Trophoblast cell (in vitro differentiated cells and primary cell): Measurements from ENCODE around the gene MALAT1.

ENCODE experiments used
- DNase-seq, 2 donors: peaks; one replicate each; pipeline ENCODE4 v3.0.0-alpha.2; 2016
- H2AFZ ChIP-seq: 2 replicates; pipeline ENCODE4 v1.6.1; 2013; ENCODE audit warnings: low read length, moderate library complexity, mild to moderate bottlenecking; ENCODE audit not compliant: insufficient read depth, poor library complexity
- H2AK5ac ChIP-seq: 2 replicates; pipeline ENCODE4 v1.6.1; 2013; ENCODE audit warnings: mild to moderate bottlenecking, low read length
- H2BK120ac ChIP-seq: 2 replicates; pipeline ENCODE4 v1.6.1; 2013; ENCODE audit warnings: low read length, mild to moderate bottlenecking, moderate library complexity; ENCODE audit not compliant: insufficient read depth, poor library complexity
- H2BK12ac ChIP-seq: 2 replicates; pipeline ENCODE4 v1.6.1; 2013; ENCODE audit warnings: mild to moderate bottlenecking, low read length, moderate library complexity
- H2BK5ac ChIP-seq: 2 replicates; pipeline ENCODE4 v1.6.1; 2013; ENCODE audit warnings: low read length, low read depth, moderate library complexity, mild to moderate bottlenecking; ENCODE audit not compliant: poor library complexity
- H3K14ac ChIP-seq: 2 replicates; pipeline ENCODE4 v1.6.1; 2013; ENCODE audit warnings: mild to moderate bottlenecking, low read length
- H3K18ac ChIP-seq: 2 replicates; pipeline ENCODE4 v1.6.1; 2013; ENCODE audit warnings: mild to moderate bottlenecking, low read length
- H3K23ac ChIP-seq: 2 replicates; pipeline ENCODE4 v1.6.1; 2013; ENCODE audit warnings: low read length
- H3K27ac ChIP-seq: 2 replicates; pipeline ENCODE4 v1.5.1; 2013; ENCODE audit warnings: low read depth, mild to moderate bottlenecking, inconsistent platforms, low read length, moderate library complexity
- H3K27me3 ChIP-seq: 2 replicates; pipeline ENCODE4 v1.6.1; 2013; ENCODE audit warnings: inconsistent platforms, mild to moderate bottlenecking, low read length, moderate library complexity; ENCODE audit not compliant: insufficient read depth
- H3K36me3 ChIP-seq, 2 experiments: 1 replicate in 1 of 2; 2 replicates in 1 of 2; pipeline ENCODE4 v1.6.1; 2013; ENCODE audit warnings: low read length in 2 of 2, mild to moderate bottlenecking in 2 of 2, moderate library complexity in 1 of 2; ENCODE audit not compliant: insufficient read depth in 2 of 2, control insufficient read depth in 1 of 2
- H3K4ac ChIP-seq: 2 replicates; pipeline ENCODE4 v1.6.1; 2013; ENCODE audit warnings: low read depth, mild to moderate bottlenecking, low read length, moderate library complexity
- H3K4me1 ChIP-seq, 2 experiments: 1 replicate in 1 of 2; 2 replicates in 1 of 2; pipeline ENCODE4 v1.6.1; 2013; ENCODE audit warnings: low read length in 2 of 2, mild to moderate bottlenecking in 2 of 2, moderate library complexity in 1 of 2; ENCODE audit not compliant: insufficient read depth in 2 of 2, control insufficient read depth in 1 of 2
- H3K4me2 ChIP-seq: 2 replicates; pipeline ENCODE4 v1.6.1; 2013; ENCODE audit warnings: inconsistent platforms, mild to moderate bottlenecking, low read length, moderate library complexity
- H3K4me3 ChIP-seq: 2 replicates; pipeline ENCODE4 v1.5.1; 2013; ENCODE audit warnings: mild to moderate bottlenecking, low read depth, low read length, inconsistent platforms
- H3K79me1 ChIP-seq: one replicate; pipeline ENCODE4 v1.6.1; 2013; ENCODE audit warnings: low read length
- H3K79me2 ChIP-seq: 2 replicates; pipeline ENCODE4 v1.6.1; 2013; ENCODE audit warnings: low read length, mild to moderate bottlenecking; ENCODE audit not compliant: control insufficient read depth, insufficient read depth, poor library complexity
- H3K9ac ChIP-seq: 2 replicates; pipeline ENCODE4 v1.6.1; 2013; ENCODE audit warnings: mild to moderate bottlenecking, low read length
- H3K9me3 ChIP-seq: 2 replicates; pipeline ENCODE4 v1.6.1; 2013; ENCODE audit warnings: low read depth, mild to moderate bottlenecking, control low read depth, inconsistent platforms, low read length; ENCODE audit not compliant: insufficient read depth
- H4K12ac ChIP-seq: 2 replicates; pipeline ENCODE4 v1.6.1; 2013; ENCODE audit warnings: low read depth, mild to moderate bottlenecking, low read length, moderate library complexity
- H4K8ac ChIP-seq: 2 replicates; pipeline ENCODE4 v1.6.1; 2013; ENCODE audit warnings: low read depth, mild to moderate bottlenecking, low read length, moderate library complexity
- H4K91ac ChIP-seq: one replicate; pipeline ENCODE4 v1.6.1; 2013; ENCODE audit warnings: low read depth, mild to moderate bottlenecking, low read length, moderate library complexity
- WGBS: extraction: QIAGEN DNeasy Blood & Tissue Kit; methylation state at CpG from one replicate; pipeline ENCODE4 v1.1.7; 2013; ENCODE audit warnings: missing lambda C conversion rate; ENCODE audit not compliant: insufficient read length, insufficient coverage; ENCODE audit errors: extremely low coverage; 5-methylcytosine and 5-hydroxymethylcytosine counted together

The MALAT1 gene

GRCh38 chr11:65497141-65498041, 1.5 kb upstream of the MALAT1 start:
- H4K91ac ChIP-seq: peak overlapping the region; percentile 99
- peak overlapping the region; percentile 92 for H4K8ac ChIP-seq
- peak overlapping the region; percentile 98 for H2BK120ac ChIP-seq
- peak overlapping the region; percentile 99 for H3K27ac ChIP-seq
- H3K9ac ChIP-seq: peak overlapping the region; percentile 98
- H3K79me2 ChIP-seq: peaks cover 38% of the 10 kb centered on the region
- peak overlapping the region; percentile 100 for H2BK12ac ChIP-seq
- no peak overlapping the region for H2AFZ ChIP-seq
- H3K23ac ChIP-seq: no peak overlapping the region
- peak overlapping the region; percentile 98 for H3K14ac ChIP-seq
- peak; percentile 99 to 100 for DNase-seq
- peaks cover 4 to 7% of the 10 kb centered on the region in 2 experiments for H3K36me3 ChIP-seq
- peak overlapping the region; percentile 100 for H2BK5ac ChIP-seq
- H3K27me3 ChIP-seq: no peaks in the 10 kb centered on the region
- peak overlapping the region; percentile 93 for H4K12ac ChIP-seq
- H3K9me3 ChIP-seq: no peaks in the 10 kb centered on the region
- peak overlapping the region; percentile 63 for H3K4me3 ChIP-seq
- peaks cover 17 to 30% of the 10 kb centered on the region in 2 experiments for H3K4me1 ChIP-seq
- peak overlapping the region; percentile 69 for H3K4me2 ChIP-seq
- H2AK5ac ChIP-seq: peak overlapping the region; percentile 94
- H3K18ac ChIP-seq: peak overlapping the region; percentile 96
- WGBS: no CpG with 5 or more reads among the region's 61 CpGs
- peak overlapping the region; percentile 94 for H3K4ac ChIP-seq
- peaks cover 49% of the 10 kb centered on the region for H3K79me1 ChIP-seq

DNA sequence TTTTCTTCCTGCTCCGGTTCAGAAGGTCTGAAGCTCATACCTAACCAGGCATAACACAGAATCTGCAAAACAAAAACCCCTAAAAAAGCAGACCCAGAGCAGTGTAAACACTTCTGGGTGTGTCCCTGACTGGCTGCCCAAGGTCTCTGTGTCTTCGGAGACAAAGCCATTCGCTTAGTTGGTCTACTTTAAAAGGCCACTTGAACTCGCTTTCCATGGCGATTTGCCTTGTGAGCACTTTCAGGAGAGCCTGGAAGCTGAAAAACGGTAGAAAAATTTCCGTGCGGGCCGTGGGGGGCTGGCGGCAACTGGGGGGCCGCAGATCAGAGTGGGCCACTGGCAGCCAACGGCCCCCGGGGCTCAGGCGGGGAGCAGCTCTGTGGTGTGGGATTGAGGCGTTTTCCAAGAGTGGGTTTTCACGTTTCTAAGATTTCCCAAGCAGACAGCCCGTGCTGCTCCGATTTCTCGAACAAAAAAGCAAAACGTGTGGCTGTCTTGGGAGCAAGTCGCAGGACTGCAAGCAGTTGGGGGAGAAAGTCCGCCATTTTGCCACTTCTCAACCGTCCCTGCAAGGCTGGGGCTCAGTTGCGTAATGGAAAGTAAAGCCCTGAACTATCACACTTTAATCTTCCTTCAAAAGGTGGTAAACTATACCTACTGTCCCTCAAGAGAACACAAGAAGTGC, 661 bp upstream of the MALAT1 start:
- H3K27me3 ChIP-seq: no peaks in the 10 kb centered on the region
- H3K18ac ChIP-seq: peak overlapping the region; percentile 98

GRCh38 chr11:65498727-65498976, 193 bp upstream of the MALAT1 start:
- Histone ChIP-seq H3K27ac (peak overlapping the region; percentile 99), H2BK5ac (peak overlapping the region; percentile 100), H3K18ac (no peak overlapping the region), H3K14ac (peak overlapping the region; percentile 98), H4K12ac (no peak overlapping the region), H3K36me3 (peaks cover 4 to 11% of the 10 kb centered on the region in 2 experiments), H3K4me2 (peak overlapping the region; percentile 69), H3K27me3 (no peaks in the 10 kb centered on the region), H2BK12ac (no peak overlapping the region), H3K79me1 (peaks cover 38% of the 10 kb centered on the region), H4K8ac (no peak overlapping the region), H2BK120ac (peak overlapping the region; percentile 98), H3K9me3 (no peaks in the 10 kb centered on the region), H3K4me3 (no peak overlapping the region), H2AK5ac (no peak overlapping the region), H3K23ac (no peak overlapping the region), H4K91ac (peak overlapping the region; percentile 99), H3K4me1 (peaks cover 7 to 21% of the 10 kb centered on the region in 2 experiments), H3K79me2 (peaks cover 36% of the 10 kb centered on the region), H2AFZ (no peak overlapping the region), H3K4ac (no peak overlapping the region), H3K9ac (no peak overlapping the region)
- WGBS: no CpG with 5 or more reads among the region's 6 CpGs
- DNase-seq: no peak

More for the DNA sequence above, 661 bp upstream of the MALAT1 start:
- H3K4me3 ChIP-seq: peak overlapping the region; percentile 8
- peaks cover 37% of the 10 kb centered on the region for H3K79me2 ChIP-seq
- H3K9me3 ChIP-seq: no peaks in the 10 kb centered on the region
- H3K36me3 ChIP-seq: peaks cover 4 to 11% of the 10 kb centered on the region in 2 experiments
- peak overlapping the region; percentile 57 for H2AFZ ChIP-seq
- H2BK5ac ChIP-seq: peak overlapping the region; percentile 100
- no CpG with 5 or more reads among the region's 24 CpGs for WGBS
- H3K4me2 ChIP-seq: peak overlapping the region; percentile 69
- H3K27ac ChIP-seq: peak overlapping the region; percentile 99
- peak overlapping the region; percentile 81 for H2BK12ac ChIP-seq
- peak overlapping the region; percentile 99 for H4K91ac ChIP-seq
- DNase-seq: peak; percentile 17 to 69
- H3K23ac ChIP-seq: no peak overlapping the region
- H2BK120ac ChIP-seq: peak overlapping the region; percentile 98
- peak overlapping the region; percentile 98 for H3K14ac ChIP-seq
- H3K4me1 ChIP-seq: peaks cover 11 to 25% of the 10 kb centered on the region in 2 experiments
- peak overlapping the region; percentile 90 for H3K4ac ChIP-seq
- peak overlapping the region; percentile 94 for H2AK5ac ChIP-seq
- H3K9ac ChIP-seq: peak overlapping the region; percentile 98
- H3K79me1 ChIP-seq: peaks cover 42% of the 10 kb centered on the region
- peak overlapping the region; percentile 93 for H4K12ac ChIP-seq
- H4K8ac ChIP-seq: peak overlapping the region; percentile 92

GRCh38 chr11:65499713-65500386, 1.0 kb downstream of the MALAT1 start:
- Histone ChIP-seq H3K9me3 (no peaks in the 10 kb centered on the region), H3K79me1 (peaks cover 33% of the 10 kb centered on the region), H4K8ac (no peak overlapping the region), H3K9ac (peak overlapping the region; percentile 92), H3K36me3 (peaks cover 4 to 20% of the 10 kb centered on the region in 2 experiments), H3K23ac (no peak overlapping the region), H3K4me1 (peaks cover 7 to 21% of the 10 kb centered on the region in 2 experiments), H4K12ac (no peak overlapping the region), H3K4me2 (peak overlapping the region; percentile 28), H2BK120ac (no peak overlapping the region), H2AK5ac (no peak overlapping the region), H3K4ac (peak overlapping the region; percentile 95), H3K4me3 (peak overlapping the region; percentile 86), H3K14ac (no peak overlapping the region), H3K27me3 (no peaks in the 10 kb centered on the region), H3K18ac (no peak overlapping the region), H2BK12ac (no peak overlapping the region), H3K27ac (peak overlapping the region; percentile 59), H4K91ac (no peak overlapping the region), H2AFZ (no peak overlapping the region), H2BK5ac (peak overlapping the region; percentile 23), H3K79me2 (peaks cover 38% of the 10 kb centered on the region)
- WGBS: no CpG with 5 or more reads among the region's 3 CpGs
- no peak for DNase-seq
